Stimulated activated CD8-positive, alpha-beta memory T cell treated with anti-CD3 and anti-CD28 coated beads, Interleukin-4, amount 100 ng/mL, for 24 hours (primary cell): Measurements from ENCODE around the gene GATAD2A.

Experiments
- DNase-seq: peaks from one replicate; pipeline ENCODE4 v3.0.0-alpha.2; 2020; ENCODE audit warnings: low read depth

The GATAD2A gene

DNA sequence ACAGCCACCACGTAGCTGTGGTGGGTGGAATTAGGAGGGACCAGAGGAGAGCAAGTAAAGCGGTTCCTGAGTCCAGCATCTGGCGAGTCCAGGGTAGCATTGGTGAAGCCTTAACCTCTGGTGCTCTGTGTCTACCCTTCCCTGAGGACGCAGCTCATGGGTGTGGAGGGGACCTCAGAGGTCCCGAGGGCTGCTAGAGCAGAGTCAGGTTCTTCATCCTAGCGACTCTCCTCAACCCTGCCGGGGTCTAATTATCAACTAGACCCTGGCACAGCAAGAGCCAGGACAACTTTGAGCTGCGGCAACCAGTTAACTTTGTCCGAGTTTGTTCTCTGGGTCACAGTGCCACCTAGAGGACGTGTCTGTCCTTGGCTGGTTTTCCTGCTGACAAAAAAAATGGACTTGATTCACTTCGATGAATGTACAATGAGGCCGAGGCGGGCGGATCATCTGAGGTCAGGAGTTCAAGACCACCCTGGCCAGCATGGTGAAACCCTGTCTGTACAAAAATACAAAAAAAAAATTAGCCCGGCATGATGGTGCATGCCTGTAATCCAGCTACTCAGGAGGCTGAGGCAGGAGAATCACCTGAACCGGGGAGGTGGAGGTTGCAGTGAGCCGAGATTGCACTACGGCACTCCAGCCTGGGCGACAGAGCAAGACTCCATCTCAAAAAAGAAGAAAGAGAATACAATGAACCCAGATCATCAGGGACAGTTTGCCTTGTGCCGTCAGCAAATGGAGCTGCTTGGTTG is 84.9 kb downstream of the GATAD2A start:
- DNase-seq: peak; percentile 60

- DNase-seq: no peak
Measured at GRCh38 chr19:19491321-19492025, 86.0 kb downstream of the GATAD2A start.

DNA sequence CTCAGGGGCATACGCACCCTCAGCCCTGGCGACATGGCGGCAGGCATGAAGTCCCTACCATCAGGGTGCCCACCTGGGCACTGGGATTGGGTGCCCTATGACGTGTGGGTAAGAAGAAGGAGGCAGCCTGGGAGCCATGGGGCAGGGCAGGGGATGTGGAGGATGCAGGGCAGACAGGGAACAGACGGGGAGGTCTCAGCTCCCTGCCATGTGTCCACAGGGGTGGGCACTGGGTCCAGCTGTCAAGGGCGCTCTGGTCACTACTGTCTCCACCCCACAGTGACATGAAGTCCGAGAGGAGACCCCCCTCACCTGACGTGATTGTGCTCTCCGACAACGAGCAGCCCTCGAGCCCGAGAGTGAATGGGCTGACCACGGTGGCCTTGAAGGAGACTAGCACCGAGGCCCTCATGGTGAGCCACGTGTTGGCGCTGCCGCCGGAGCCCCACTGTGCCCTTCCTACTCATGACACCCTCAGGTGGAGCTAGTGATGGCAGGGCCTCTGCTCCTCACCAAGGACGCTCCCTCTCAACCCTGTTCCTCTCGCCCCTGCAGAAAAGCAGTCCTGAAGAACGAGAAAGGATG is 86.6 kb downstream of the GATAD2A start:
- DNase-seq: no peak

- DNase-seq: no peak
Measured at GRCh38 chr19:19493841-19494546, 88.5 kb downstream of the GATAD2A start.

- no peak for DNase-seq
Measured at GRCh38 chr19:19495614-19496603, 90.4 kb downstream of the GATAD2A start.

- DNase-seq: no peak
Measured at GRCh38 chr19:19498255-19498991, 92.9 kb downstream of the GATAD2A start.

GRCh38 chr19:19499272-19499995 is 94.0 kb downstream of the GATAD2A start:
- DNase-seq: no peak

DNA sequence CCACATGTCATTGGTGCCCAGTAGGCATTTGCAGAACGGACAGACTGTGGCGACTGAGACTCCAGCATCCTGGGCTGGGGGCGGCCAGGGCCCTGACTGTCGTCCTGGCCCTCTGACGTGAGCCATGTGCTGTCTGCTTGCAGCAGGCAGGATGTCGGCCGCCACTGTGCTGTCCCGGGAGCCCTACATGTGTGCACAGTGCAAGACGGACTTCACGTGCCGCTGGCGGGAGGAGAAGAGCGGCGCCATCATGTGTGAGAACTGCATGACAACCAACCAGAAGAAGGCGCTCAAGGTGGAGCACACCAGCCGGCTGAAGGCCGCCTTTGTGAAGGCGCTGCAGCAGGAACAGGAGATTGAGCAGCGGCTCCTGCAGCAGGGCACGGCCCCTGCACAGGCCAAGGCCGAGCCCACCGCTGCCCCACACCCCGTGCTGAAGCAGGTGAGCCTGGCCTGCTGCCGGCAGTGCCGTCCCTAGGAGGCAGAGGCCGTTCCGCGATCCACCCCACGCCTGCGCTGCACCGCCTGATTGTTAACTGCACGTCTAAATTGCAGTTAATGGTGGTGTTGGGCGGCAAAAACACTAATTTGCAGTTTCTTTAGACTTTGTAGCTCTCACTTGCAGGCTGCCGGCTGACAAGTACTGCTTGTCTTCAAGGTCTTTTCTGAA is 95.6 kb downstream of the GATAD2A start:
- DNase-seq: no peak

GRCh38 chr19:19501798-19502197 is 96.3 kb downstream of the GATAD2A start:
- DNase-seq: no peak

DNA sequence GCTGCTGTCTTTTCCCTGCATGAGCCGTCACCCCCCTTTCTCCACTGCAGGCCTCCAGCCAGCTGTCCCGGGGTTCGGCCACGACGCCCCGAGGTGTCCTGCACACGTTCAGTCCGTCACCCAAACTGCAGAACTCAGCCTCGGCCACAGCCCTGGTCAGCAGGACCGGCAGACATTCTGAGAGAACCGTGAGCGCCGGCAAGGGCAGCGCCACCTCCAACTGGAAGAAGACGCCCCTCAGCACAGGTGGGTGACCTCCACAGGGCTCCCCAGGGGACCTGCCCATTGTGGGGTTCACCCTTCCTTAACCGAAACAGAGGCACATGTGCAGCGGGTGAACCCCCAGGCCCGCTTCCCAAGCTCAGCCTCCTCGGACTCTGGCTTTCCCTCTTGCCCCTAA is 96.8 kb downstream of the GATAD2A start:
- no peak for DNase-seq

- DNase-seq: no peak
Measured at GRCh38 chr19:19502808-19503602, 97.5 kb downstream of the GATAD2A start.

DNA sequence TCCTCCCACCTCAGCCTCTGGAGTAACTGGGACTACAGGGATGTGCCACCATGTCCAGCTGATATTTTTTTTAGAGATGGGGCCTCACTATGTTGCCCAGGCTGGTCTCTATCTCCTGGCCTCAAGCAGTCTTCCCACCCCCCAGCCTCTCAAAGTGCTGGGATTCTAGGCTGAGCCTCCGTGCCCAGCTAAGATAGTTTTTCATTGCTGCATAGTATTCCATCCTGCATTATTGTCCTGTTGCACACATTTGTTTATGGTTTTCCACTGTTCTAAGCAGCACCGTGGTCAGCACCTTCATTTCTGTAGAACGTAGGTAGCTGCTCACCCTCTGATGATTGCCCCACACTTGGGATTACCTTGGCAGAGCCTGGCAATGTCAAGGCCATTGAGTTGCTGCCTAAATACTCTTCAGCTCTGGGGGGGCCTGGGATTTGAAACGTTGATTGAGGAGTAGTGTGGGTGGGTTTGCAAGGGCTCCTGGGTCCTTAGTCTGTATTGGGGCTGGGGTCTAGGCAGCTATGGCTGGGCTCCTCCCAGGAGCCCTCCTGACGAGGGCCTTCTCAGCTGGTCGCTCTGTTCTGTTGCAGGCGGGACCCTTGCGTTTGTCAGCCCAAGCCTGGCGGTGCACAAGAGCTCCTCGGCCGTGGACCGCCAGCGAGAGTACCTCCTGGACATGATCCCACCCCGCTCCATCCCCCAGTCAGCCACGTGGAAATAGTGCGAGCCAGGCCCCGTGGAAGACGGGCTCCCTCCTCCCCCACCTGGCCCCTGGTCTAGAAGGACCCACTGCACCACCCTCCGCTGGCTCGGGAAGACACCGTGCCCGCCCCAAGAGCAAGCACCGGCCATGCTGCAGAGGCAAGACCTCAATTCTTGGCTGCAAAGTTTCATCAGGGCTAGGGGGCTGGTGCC is 99.5 kb downstream of the GATAD2A start:
- no peak for DNase-seq

DNA sequence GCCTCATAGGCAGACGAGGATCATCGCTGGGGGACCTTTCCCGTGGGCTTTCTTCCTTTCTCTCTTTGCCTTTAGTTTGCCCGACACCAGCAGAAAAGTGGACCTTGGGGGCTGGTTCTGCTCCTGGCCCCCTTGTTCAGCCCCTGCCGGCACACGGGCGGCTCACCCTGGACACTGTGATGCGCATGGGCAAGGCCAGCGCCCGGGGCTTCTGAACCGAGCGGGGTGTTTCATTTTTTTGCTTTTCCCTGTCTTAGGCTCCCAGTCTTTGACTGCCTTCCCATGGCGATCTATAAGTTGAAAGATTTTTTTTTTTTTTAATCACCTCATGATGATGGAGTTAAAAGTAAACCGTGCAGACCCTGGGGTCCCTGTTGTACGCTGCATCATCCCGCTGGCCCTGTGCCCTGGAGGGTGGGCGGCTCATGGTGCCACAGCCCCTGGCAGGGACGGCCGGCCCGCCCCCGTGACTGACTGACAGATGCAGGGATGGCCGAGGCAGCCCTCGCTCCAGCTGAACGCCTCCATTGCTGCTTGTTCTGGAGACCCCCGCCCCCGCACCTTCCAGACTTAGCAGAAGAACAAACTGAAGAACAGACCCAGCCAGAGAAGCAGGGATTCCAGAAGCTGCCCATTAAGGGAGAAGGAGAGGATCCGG is 100.3 kb downstream of the GATAD2A start:
- no peak for DNase-seq

GRCh38 chr19:19506592-19506991 is 101.1 kb downstream of the GATAD2A start:
- no peak for DNase-seq

GRCh38 chr19:19507354-19507753 is 101.9 kb downstream of the GATAD2A start:
- no peak for DNase-seq

- DNase-seq: no peak
Measured at GRCh38 chr19:19508217-19508616, 102.7 kb downstream of the GATAD2A start.

DNA sequence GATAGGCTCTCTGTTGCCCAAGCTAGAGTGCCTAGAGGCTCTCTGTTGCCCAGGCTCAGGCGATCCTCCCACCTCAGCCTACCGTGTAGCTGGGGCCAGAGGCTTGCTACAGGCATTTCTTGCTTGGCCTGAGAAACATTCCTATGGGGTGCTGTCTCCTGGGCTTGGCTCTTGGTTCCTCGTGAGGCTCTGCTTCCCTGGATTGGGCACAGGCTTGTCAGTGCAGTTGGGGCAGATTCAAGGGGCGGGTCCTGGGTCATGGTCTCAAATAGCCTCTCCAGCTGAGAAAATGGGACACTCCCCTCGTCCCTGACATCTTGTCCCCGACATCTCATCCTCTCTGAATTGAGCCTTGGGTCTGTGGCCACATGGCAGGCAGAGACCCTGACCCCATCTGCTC is 105.0 kb downstream of the GATAD2A start:
- no peak for DNase-seq
